ENCODE results near the gene WDR12. TPM values are rescaled to one million over a fixed set of nuclear protein-coding genes. Genes with fewer than 3 reads are reported as not detected.
"Not testable (repeated sequence)": the region's sequence is repeated elsewhere in the genome, so short reads cannot be mapped to it uniquely, and the experiment has no call there.

The WDR12 gene
- total and polyA plus RNA-seq, 12 donors = 12.4 to 68.7 (median 38.3) TPM

DNA sequence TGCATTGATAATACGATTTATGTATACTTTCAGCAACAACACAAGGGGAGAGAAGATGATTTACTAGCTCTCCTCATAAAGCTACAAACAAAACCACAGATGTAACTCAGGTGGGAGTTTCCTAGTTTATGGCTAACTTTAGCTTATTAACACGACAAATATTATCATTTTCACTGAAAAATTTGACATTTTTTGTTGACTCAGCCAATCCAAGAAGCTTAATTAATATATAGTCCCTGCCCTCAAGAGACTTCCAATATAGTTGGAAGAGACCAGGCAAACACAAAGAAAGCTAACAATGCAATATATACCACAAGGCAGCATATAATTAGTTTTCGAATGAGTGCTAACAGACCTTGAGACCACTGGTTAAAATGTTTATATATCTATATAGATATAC is 775 bp downstream of the WDR12 start:
- WGBS, 4 donors = 11 to 25% (median 13%) methylated on average over 3 of the region's 3 CpGs
- H3K27me3 ChIP-seq = no peaks in the 10 kb centered on the region
- peaks cover 16 to 34% of the 10 kb centered on the region in 2 donors for H3K4me1 ChIP-seq (replicated peaks in 1 of 2)
- no peaks in the 10 kb centered on the region for H3K9me3 ChIP-seq (replicated peaks in 1 of 3)
- H3K36me3 ChIP-seq (replicated peaks in 1 of 2) = peaks cover 0 to 10% of the 10 kb centered on the region in 2 donors
- peak overlapping the region in 2 of 4 donors; percentile 60 to 88 for H3K4me3 ChIP-seq
- no peak for TF ChIP-seq POLR2A (IDR thresholded peaks at IDR 0.05)
- TF ChIP-seq, protein P1, sequence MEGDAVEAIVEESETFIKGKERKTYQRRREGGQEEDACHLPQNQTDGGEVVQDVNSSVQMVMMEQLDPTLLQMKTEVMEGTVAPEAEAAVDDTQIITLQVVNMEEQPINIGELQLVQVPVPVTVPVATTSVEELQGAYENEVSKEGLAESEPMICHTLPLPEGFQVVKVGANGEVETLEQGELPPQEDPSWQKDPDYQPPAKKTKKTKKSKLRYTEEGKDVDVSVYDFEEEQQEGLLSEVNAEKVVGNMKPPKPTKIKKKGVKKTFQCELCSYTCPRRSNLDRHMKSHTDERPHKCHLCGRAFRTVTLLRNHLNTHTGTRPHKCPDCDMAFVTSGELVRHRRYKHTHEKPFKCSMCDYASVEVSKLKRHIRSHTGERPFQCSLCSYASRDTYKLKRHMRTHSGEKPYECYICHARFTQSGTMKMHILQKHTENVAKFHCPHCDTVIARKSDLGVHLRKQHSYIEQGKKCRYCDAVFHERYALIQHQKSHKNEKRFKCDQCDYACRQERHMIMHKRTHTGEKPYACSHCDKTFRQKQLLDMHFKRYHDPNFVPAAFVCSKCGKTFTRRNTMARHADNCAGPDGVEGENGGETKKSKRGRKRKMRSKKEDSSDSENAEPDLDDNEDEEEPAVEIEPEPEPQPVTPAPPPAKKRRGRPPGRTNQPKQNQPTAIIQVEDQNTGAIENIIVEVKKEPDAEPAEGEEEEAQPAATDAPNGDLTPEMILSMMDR (IDR thresholded peaks at IDR 0.05) = no peak
- no peak for DNase-seq
- H3K27ac ChIP-seq = no peak overlapping the region
- intact Hi-C loops (cut with DNase I) = no loop called here

DNA sequence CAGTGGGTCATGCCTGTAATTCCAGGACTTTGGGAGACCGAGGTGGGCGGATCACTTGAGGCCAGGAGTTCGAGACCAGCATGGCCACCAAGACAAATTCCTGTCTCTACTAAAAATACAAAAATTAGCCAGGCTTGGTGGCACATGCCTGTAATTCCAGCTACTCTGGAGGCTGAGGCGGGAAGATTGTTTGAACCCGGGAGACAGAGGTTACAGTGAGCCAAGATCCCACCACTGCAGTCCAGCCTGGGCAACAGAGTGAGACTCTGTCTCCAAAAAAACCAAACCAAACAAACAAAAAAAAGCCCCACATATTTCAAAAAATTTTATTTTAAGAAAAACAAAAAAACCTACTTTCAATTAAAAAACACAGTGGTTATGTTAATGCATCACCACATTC is 1.2 kb downstream of the WDR12 start:
- H3K27ac ChIP-seq; H3K9me3 ChIP-seq (replicated peaks in 1 of 3); H3K36me3 ChIP-seq (replicated peaks in 1 of 2); H3K27me3 ChIP-seq; intact Hi-C loops (cut with DNase I); DNase-seq: not testable (repeated sequence)
- WGBS, 4 donors = 70 to 89% (median 73%) methylated on average over 2 to 5 of the region's 5 CpGs
- H3K4me1 ChIP-seq (replicated peaks in 1 of 2) = peaks cover 16 to 34% of the 10 kb centered on the region in 2 donors
- peak overlapping the region in 1 of 4 donors; percentile 88 for H3K4me3 ChIP-seq

DNA sequence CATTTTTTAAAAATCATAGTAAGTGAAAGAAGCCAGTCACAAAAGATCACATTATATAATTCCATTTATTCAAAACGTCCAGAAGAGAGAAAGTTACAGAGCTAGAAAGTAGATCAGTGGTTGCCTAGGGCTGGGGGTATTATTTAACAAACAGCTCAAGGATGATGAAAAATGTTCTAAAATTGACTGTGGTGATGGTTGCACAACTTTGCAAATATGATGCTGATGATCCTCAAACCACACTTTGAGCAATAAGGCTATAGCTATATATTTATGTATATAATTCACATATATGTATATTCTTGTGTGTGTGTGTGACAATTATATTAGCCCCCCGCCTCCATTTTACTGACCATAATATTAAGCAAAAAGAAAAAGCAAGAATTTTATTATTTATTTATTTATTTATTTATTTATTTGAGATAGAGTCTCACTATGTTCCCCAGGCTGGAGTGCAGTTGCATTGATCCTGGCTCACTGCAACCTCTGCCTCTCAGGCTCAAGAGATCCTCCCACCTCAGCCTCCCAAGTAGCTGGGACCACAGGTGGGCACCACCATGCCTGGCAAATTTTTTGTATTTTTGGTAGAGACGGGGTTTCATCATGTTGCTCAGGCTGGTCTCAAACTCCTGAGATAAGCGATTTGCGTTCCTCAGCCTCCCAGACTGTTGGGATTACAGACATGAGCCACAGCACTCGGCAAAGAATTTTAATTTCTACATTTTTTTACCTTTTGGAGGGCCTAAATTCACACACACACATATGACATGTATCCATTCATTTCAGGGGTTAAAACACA is 1.9 kb downstream of the WDR12 start:
- Histone ChIP-seq H3K27ac (no peak overlapping the region), H3K9me3 (replicated peaks in 1 of 3) (no peaks in the 10 kb centered on the region), H3K36me3 (replicated peaks in 1 of 2) (peaks cover 0 to 10% of the 10 kb centered on the region in 2 donors), H3K27me3 (no peaks in the 10 kb centered on the region), H3K4me3 (no peak overlapping the region), H3K4me1 (replicated peaks in 1 of 2) (peaks cover 16 to 34% of the 10 kb centered on the region in 2 donors)
- TF ChIP-seq, protein P1 (IDR thresholded peaks at IDR 0.05) = no peak
- TF ChIP-seq POLR2A (IDR thresholded peaks at IDR 0.05) = no peak
- WGBS, 4 donors = 88 to 94% (median 92%) methylated on average over 6 of the region's 6 CpGs
- no peak for DNase-seq
- intact Hi-C loops (cut with DNase I) = no loop called here

DNA sequence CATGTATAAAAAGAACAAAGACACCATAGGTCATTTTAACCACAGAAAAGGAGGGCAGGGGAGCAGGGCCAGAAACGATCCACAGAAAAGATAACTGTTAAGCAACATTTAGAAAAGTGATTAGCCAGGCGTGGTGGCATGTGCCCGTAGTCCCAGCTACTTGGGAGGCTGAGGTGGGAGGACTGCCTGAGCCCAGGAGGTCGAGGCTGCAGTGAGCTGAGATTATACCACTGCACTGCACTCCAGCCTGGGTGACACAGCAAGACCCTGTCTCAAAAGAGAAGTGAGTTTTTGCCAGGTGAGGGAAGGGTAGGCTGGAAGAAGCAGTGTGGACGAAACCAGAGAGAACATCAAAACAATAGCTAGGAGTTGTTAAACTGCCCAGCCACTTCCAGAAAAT is 3.3 kb downstream of the WDR12 start:
- Histone ChIP-seq H3K27ac (no peak overlapping the region), H3K9me3 (replicated peaks in 1 of 3) (no peaks in the 10 kb centered on the region), H3K4me3 (no peak overlapping the region), H3K27me3 (no peaks in the 10 kb centered on the region), H3K36me3 (replicated peaks in 1 of 2) (peaks cover 0 to 10% of the 10 kb centered on the region in 2 donors), H3K4me1 (replicated peaks in 1 of 2) (peaks cover 14 to 29% of the 10 kb centered on the region in 2 donors)
- TF ChIP-seq, protein P1 (IDR thresholded peaks at IDR 0.05) = no peak
- TF ChIP-seq POLR2A (IDR thresholded peaks at IDR 0.05) = no peak
- intact Hi-C loops (cut with DNase I) = no loop called here
- 82 to 85% (median 84%) methylated on average over 5 of the region's 5 CpGs for WGBS, 4 donors
- no peak for DNase-seq

DNA sequence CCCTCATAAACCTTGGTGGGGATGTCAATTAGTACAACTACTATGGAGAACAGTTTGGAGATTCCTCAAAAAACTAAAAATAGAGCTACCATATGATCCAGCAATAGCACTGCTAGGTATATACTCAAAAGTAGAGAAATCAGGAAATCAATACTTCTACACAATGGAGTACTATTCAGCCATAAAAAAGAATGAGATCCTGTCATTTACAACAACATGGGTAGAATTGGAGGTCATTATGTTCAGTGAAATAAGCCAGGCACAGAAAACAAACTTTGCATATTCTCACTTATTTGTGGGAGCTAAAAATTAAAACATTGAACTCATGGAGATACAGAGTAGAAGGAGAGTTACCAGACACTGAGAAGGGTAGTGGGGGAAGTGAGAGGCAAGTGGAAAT is 6.0 kb downstream of the WDR12 start:
- peaks cover 8 to 20% of the 10 kb centered on the region in 2 donors for H3K4me1 ChIP-seq (replicated peaks in 1 of 2)
- H3K27me3 ChIP-seq; intact Hi-C loops (cut with DNase I); DNase-seq; H3K4me3 ChIP-seq; H3K27ac ChIP-seq; H3K9me3 ChIP-seq (replicated peaks in 1 of 3); H3K36me3 ChIP-seq (replicated peaks in 1 of 2): not testable (repeated sequence)

Data from adrenal gland (tissue), 12 donors.